ENCODE results near the gene CYP11A1.

Gene CYP11A1

GRCh38 chr15:74367296-74367854 lies at the start of gene CYP11A1:
CYP11A1 (minus strand) TSS chr15:74367646; CDS start chr15:74367585, 61 bp downstream.
- no peak for DNase-seq (ENCODE audit: low spot score)

- no peak for DNase-seq (ENCODE audit: low spot score)
Observed at GRCh38 chr15:74417225-74417624, 49.8 kb upstream of the CYP11A1 start.

- DNase-seq (ENCODE audit: low spot score): no peak
Observed at GRCh38 chr15:74415966-74416916, 48.8 kb upstream of the CYP11A1 start.

- no peak for DNase-seq (ENCODE audit: low spot score)
Observed at GRCh38 chr15:74414603-74415338, 47.3 kb upstream of the CYP11A1 start.

GRCh38 chr15:74414081-74414580 lies 46.7 kb upstream of the CYP11A1 start:
- DNase-seq (ENCODE audit: low spot score): no peak

- no peak for DNase-seq (ENCODE audit: low spot score)
Observed at GRCh38 chr15:74413350-74414080, 46.1 kb upstream of the CYP11A1 start.

GRCh38 chr15:74412159-74412558 lies 44.7 kb upstream of the CYP11A1 start:
- no peak for DNase-seq (ENCODE audit: low spot score)

- no peak for DNase-seq (ENCODE audit: low spot score)
Observed at GRCh38 chr15:74411686-74412085, 44.2 kb upstream of the CYP11A1 start.

GRCh38 chr15:74410502-74410901 lies 43.1 kb upstream of the CYP11A1 start:
- DNase-seq (ENCODE audit: low spot score): no peak

- no peak for DNase-seq (ENCODE audit: low spot score)
Observed at GRCh38 chr15:74409225-74409624, 41.8 kb upstream of the CYP11A1 start.

- DNase-seq (ENCODE audit: low spot score): no peak
Observed at GRCh38 chr15:74408815-74409214, 41.4 kb upstream of the CYP11A1 start.

- DNase-seq (ENCODE audit: low spot score): no peak
Observed at GRCh38 chr15:74408385-74408784, 40.9 kb upstream of the CYP11A1 start.

GRCh38 chr15:74406992-74407705 lies 39.7 kb upstream of the CYP11A1 start:
- peak; percentile 90 for DNase-seq (ENCODE audit: low spot score)

GRCh38 chr15:74406517-74406916 lies 39.1 kb upstream of the CYP11A1 start:
- DNase-seq (ENCODE audit: low spot score): no peak

- no peak for DNase-seq (ENCODE audit: low spot score)
Observed at GRCh38 chr15:74405823-74406222, 38.4 kb upstream of the CYP11A1 start.

GRCh38 chr15:74403991-74404563 lies 36.6 kb upstream of the CYP11A1 start:
- DNase-seq (ENCODE audit: low spot score): no peak

- no peak for DNase-seq (ENCODE audit: low spot score)
Observed at GRCh38 chr15:74403588-74403919, 36.1 kb upstream of the CYP11A1 start.

- DNase-seq (ENCODE audit: low spot score): no peak
Observed at GRCh38 chr15:74402873-74403587, 35.6 kb upstream of the CYP11A1 start.

GRCh38 chr15:74402337-74402841 lies 34.9 kb upstream of the CYP11A1 start:
- no peak for DNase-seq (ENCODE audit: low spot score)

Data from SW480 (cell line).